Fibroblast of pulmonary artery (primary cell): ENCODE measurements around the gene IGF2BP1.

Experiments used
- DNase-seq: peaks from one replicate; pipeline ENCODE4 v3.0.0-alpha.2; 2010; ENCODE audit warnings: low read depth
- H3K4me3 ChIP-seq: replicated peaks from 2 replicates; pipeline ENCODE4 v1.5.1; 2011; ENCODE audit warnings: low read depth, mild to moderate bottlenecking, control low read depth, low read length, moderate library complexity
- CTCF ChIP-seq: IDR thresholded peaks from 2 replicates; pipeline ENCODE4 v1.5.1; 2011; ENCODE audit warnings: mild to moderate bottlenecking, control low read depth, low read length, inconsistent platforms; ENCODE audit errors: missing control alignments

IGF2BP1 gene

GRCh38 chr17:49013311-49014213 lies 16.4 kb downstream of the IGF2BP1 start:
- DNase-seq, result no peak
- TF ChIP-seq CTCF, result no peak
- H3K4me3 ChIP-seq, result no peak overlapping the region

GRCh38 chr17:49015179-49015923 lies 18.2 kb downstream of the IGF2BP1 start:
- no peak overlapping the region for H3K4me3 ChIP-seq
- no peak for DNase-seq
- no peak for TF ChIP-seq CTCF

- TF ChIP-seq CTCF, result no peak
- no peak for DNase-seq
- H3K4me3 ChIP-seq, result no peak overlapping the region
Observed at GRCh38 chr17:49015924-49016774, 19.0 kb downstream of the IGF2BP1 start.

GRCh38 chr17:49016775-49017463 lies 19.7 kb downstream of the IGF2BP1 start:
- no peak for TF ChIP-seq CTCF
- peak; percentile 89 for DNase-seq
- H3K4me3 ChIP-seq, result no peak overlapping the region

- TF ChIP-seq CTCF, result no peak
- no peak overlapping the region for H3K4me3 ChIP-seq
- DNase-seq, result no peak
Observed at GRCh38 chr17:49018116-49018612, 21.0 kb downstream of the IGF2BP1 start.

- no peak overlapping the region for H3K4me3 ChIP-seq
- no peak for TF ChIP-seq CTCF
- no peak for DNase-seq
Observed at GRCh38 chr17:49018748-49019147, 21.6 kb downstream of the IGF2BP1 start.
